ENCODE measurements around the gene CHPF2. TPM values are rescaled to one million over a fixed set of nuclear protein-coding genes. Genes with fewer than 3 reads are reported as not detected.

CHPF2 gene
- polyA plus RNA-seq, 4 donors: 23.3 to 27.1 (median 25.6) TPM

GRCh38 chr7:151231080-151231479, 1.2 kb upstream of the CHPF2 start:
- DNase-seq (ENCODE audit: low read depth in 4 of 4, low spot score in 3 of 4): no peak

- no peak for DNase-seq (ENCODE audit: low read depth in 4 of 4, low spot score in 3 of 4)
These were observed 826 bp downstream of the CHPF2 start for GRCh38 chr7:151232917-151233701.

GRCh38 chr7:151233804-151234203, 1.5 kb downstream of the CHPF2 start:
- DNase-seq (ENCODE audit: low read depth in 4 of 4, low spot score in 3 of 4): no peak

GRCh38 chr7:151235091-151235787, 3.0 kb downstream of the CHPF2 start:
- no peak for DNase-seq (ENCODE audit: low read depth in 4 of 4, low spot score in 3 of 4)

- no peak for DNase-seq (ENCODE audit: low read depth in 4 of 4, low spot score in 3 of 4)
These were observed 4.1 kb downstream of the CHPF2 start for GRCh38 chr7:151236406-151236805.

- no peak for DNase-seq (ENCODE audit: low read depth in 4 of 4, low spot score in 3 of 4)
These were observed 5.2 kb downstream of the CHPF2 start for GRCh38 chr7:151237244-151238189.

GRCh38 chr7:151238190-151238810, 6.0 kb downstream of the CHPF2 start:
- DNase-seq (ENCODE audit: low read depth in 4 of 4, low spot score in 3 of 4): no peak

GRCh38 chr7:151238924-151239836, 6.9 kb downstream of the CHPF2 start:
- DNase-seq (ENCODE audit: low read depth in 4 of 4, low spot score in 3 of 4): no peak

- no peak for DNase-seq (ENCODE audit: low read depth in 4 of 4, low spot score in 3 of 4)
These were observed 7.7 kb downstream of the CHPF2 start for GRCh38 chr7:151239837-151240459.

GRCh38 chr7:151240536-151240935, 8.3 kb downstream of the CHPF2 start:
- DNase-seq (ENCODE audit: low read depth in 4 of 4, low spot score in 3 of 4): no peak

GRCh38 chr7:151240942-151241754, 8.9 kb downstream of the CHPF2 start:
- DNase-seq (ENCODE audit: low read depth in 4 of 4, low spot score in 3 of 4): no peak

- no peak for DNase-seq (ENCODE audit: low read depth in 4 of 4, low spot score in 3 of 4)
These were observed 9.4 kb downstream of the CHPF2 start for GRCh38 chr7:151241755-151242096.

- no peak for DNase-seq (ENCODE audit: low read depth in 4 of 4, low spot score in 3 of 4)
These were observed 10.1 kb downstream of the CHPF2 start for GRCh38 chr7:151242159-151243044.

GRCh38 chr7:151243045-151243349, 10.7 kb downstream of the CHPF2 start:
- DNase-seq (ENCODE audit: low read depth in 4 of 4, low spot score in 3 of 4): no peak

- no peak for DNase-seq (ENCODE audit: low read depth in 4 of 4, low spot score in 3 of 4)
These were observed 11.3 kb downstream of the CHPF2 start for GRCh38 chr7:151243408-151244195.

GRCh38 chr7:151244196-151244840, 12.0 kb downstream of the CHPF2 start:
- DNase-seq (ENCODE audit: low read depth in 4 of 4, low spot score in 3 of 4): no peak
